Stomach (tissue), 9 donors: ENCODE measurements around the gene HIP1. TPM values are rescaled to one million over a fixed set of nuclear protein-coding genes. Genes with fewer than 3 reads are reported as not detected.

Experiments
- DNase-seq, 2 donors: peaks; one replicate each; pipeline versions ENCODE4 v3.0.0 to v3.0.0-alpha.2; 2013 to 2019
- H3K27ac ChIP-seq, 5 donors: fragments of 200-600 bp in 4 of 5; sonication (generic) in 4 of 5; one replicate each; pipeline ENCODE4 v1.5.1; 2013 to 2019; ENCODE audit warnings: mild to moderate bottlenecking in 1 of 5, moderate library complexity in 1 of 5
- H3K27me3 ChIP-seq, 3 donors: fragments of 200-600 bp; sonication (generic); one replicate each; pipeline ENCODE4 v1.5.1; 2017 to 2019; ENCODE audit warnings: mixed run types in 1 of 3
- H3K36me3 ChIP-seq, 4 donors: fragments of 200-600 bp; sonication (generic); 1 replicate in 3 of 4; 2 replicates in 1 of 4; pipeline ENCODE4 v1.5.1; 2016 to 2019
- H3K4me1 ChIP-seq, 4 donors: fragments of 200-600 bp; sonication (generic); one replicate each; pipeline ENCODE4 v1.5.1; 2016 to 2019
- H3K4me3 ChIP-seq, 4 donors: fragments of 200-600 bp; sonication (generic) in 3 of 4; one replicate each; pipeline ENCODE4 v1.5.1; 2016 to 2019; ENCODE audit warnings: mild to moderate bottlenecking in 1 of 4
- H3K9me3 ChIP-seq, 4 donors: fragments of 200-600 bp; sonication (generic); one replicate each; pipeline ENCODE4 v1.5.1; 2016 to 2019
- CTCF ChIP-seq, 7 experiments: fragments of 450-650 bp in 4 of 7; fragments of 200-600 bp in 3 of 7; sonication (generic) in 3 of 7; IDR thresholded peaks; one replicate each; pipeline ENCODE4 v1.5.1; 2016 to 2019; ENCODE audit warnings: antibody characterized with exemption in 7 of 7, control low read depth in 2 of 7, mild to moderate bottlenecking in 1 of 7
- EP300 ChIP-seq: sonication (generic); formaldehyde crosslinking; IDR thresholded peaks from one replicate; pipeline ENCODE4 v1.6.1; 2017; ENCODE audit warnings: antibody characterized with exemption
- POLR2A ChIP-seq, 4 donors: fragments of 450-650 bp; IDR thresholded peaks; one replicate each; pipeline ENCODE4 v1.6.1; 2016; ENCODE audit warnings: antibody characterized with exemption in 4 of 4, control low read depth in 2 of 4, mild to moderate bottlenecking in 1 of 4, moderate library complexity in 1 of 4
- POLR2AphosphoS5 ChIP-seq, 3 donors: sonication (generic); formaldehyde crosslinking; IDR thresholded peaks; one replicate each; pipeline ENCODE4 v1.6.1; 2016; ENCODE audit warnings: antibody characterized with exemption in 3 of 3
- WGBS, 5 donors: extraction: QIAGEN DNeasy Blood & Tissue Kit in 3 of 5; methylation state at CpG; one replicate each; pipeline versions ENCODE4 v1.1.5 to v1.1.7; 2013 to 2018; 5-methylcytosine and 5-hydroxymethylcytosine counted together
- intact Hi-C: fragments of 100-400 bp; cut with DNase I; formaldehyde crosslinking; loops from one replicate; pipeline ENCODE4 v1.15.1; 2023; ENCODE audit warnings: low total_unique reads
- polyA plus RNA-seq, 3 donors: library from polyadenylated mRNA; stranded (reverse); fragments of 200-250 nt; gene quantifications; one replicate each; pipeline ENCODE4 v1.2.3, GENCODE V29; 2013
- total RNA-seq, 5 donors: library from RNA; depleted of rRNA; stranded (reverse); fragments of >200 nt; gene quantifications; one replicate each; pipeline versions ENCODE4 v1.1.0 to v1.2.3, GENCODE V29; 2014 to 2016
- donor health status: healthy with polysubstance abuse.
- donor health status: Bipolar disorder and iron deficiency.
- donor health status: healthy.

The HIP1 gene
- total and polyA plus RNA-seq, 8 donors = 2.8 to 15.8 (median 6.8) TPM

DNA sequence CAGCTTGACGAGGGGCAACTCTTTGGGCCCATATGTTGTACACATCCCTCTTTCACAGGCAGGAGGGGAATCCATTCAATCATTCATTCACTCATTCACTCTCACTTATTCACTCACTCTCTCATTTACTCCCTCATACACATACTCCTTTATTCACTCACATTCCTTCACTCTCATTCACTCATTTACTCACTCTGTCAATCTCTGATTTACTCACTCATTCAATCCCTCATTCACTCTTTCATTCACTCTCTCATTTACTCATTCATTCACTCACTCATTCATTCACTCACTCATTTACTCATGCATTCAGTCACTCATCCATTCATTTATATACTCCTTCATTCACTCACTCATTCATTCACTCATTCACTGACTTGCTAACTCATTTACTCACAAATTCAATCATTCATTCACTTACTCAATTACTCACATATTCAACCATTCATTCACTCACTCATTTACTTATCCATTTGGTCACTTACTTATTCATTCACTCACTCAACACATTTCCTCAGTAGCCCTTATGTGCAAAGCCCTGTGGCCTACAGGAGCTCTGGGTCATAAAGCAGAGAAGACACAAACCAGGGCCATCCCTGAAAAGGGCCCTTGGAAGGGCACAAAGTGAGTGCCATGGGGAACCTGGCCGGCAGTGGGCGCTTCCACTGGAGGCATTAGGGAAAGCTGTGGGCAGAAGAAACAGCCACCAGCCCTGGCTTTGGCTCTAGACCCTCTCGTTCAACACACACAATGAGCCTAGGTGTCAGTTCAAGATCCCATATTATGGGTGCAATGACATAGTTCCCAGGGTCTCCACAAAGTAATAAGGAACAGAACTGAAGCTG, 26.0 kb downstream of the HIP1 start:
- Histone ChIP-seq H3K4me3 (no peak overlapping the region), H3K36me3 (no peaks in the 10 kb centered on the region), H3K9me3 (peaks cover 4 to 16% (median 10%) of the 10 kb centered on the region in 4 donors), H3K4me1 (peaks cover 0 to 15% (median 13%) of the 10 kb centered on the region in 4 donors), H3K27ac (peak overlapping the region in 4 of 5 donors; percentile 40 to 72 (median 50)), H3K27me3 (no peaks in the 10 kb centered on the region)
- WGBS, 5 donors = 80 to 86% (median 81%) methylated on average over 4 of the region's 4 CpGs
- DNase-seq = no peak
- intact Hi-C loops = no loop called here
- TF ChIP-seq POLR2AphosphoS5 (IDR thresholded peaks at IDR 0.05) (no peak), EP300 (no peak), POLR2A (IDR thresholded peaks at IDR 0.05) (no peak), CTCF (IDR thresholded peaks at IDR 0.05) (no peak)

GRCh38 chr7:75711656-75712514, 26.9 kb downstream of the HIP1 start:
- H3K9me3 ChIP-seq = peaks cover 4 to 16% (median 10%) of the 10 kb centered on the region in 4 donors
- peaks cover 0 to 15% (median 13%) of the 10 kb centered on the region in 4 donors for H3K4me1 ChIP-seq
- H3K4me3 ChIP-seq = no peak overlapping the region
- WGBS, 5 donors = 36 to 65% (median 60%) methylated on average over 10 of the region's 10 CpGs
- no peaks in the 10 kb centered on the region for H3K36me3 ChIP-seq
- no peaks in the 10 kb centered on the region for H3K27me3 ChIP-seq
- peak overlapping the region in 4 of 5 donors; percentile 40 to 72 (median 50) for H3K27ac ChIP-seq
- intact Hi-C loops = no loop called here
- no peak for TF ChIP-seq CTCF (IDR thresholded peaks at IDR 0.05)
- no peak for TF ChIP-seq EP300
- no peak for TF ChIP-seq POLR2A (IDR thresholded peaks at IDR 0.05)
- TF ChIP-seq POLR2AphosphoS5 (IDR thresholded peaks at IDR 0.05) = no peak
- peak in 1 of 2 donors; percentile 43 for DNase-seq

DNA sequence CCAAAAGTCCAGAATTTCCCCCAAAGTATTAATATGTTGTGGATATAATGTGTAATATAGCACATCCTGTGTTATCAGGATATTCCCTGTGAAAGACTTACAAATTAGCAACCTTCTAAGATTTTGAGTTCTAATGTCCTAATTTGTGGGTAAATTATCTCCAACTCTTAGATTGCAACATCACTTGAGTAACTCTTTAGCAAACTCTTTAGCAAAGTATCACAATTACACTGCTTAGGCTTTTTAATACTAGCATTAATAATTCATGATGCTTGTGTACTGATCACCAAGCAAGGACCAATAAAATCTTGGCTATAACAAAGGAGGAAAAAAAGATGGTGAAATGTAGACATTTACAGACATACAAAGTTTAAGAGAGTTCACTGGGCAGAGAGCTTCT, 27.7 kb downstream of the HIP1 start:
- TF ChIP-seq POLR2A (IDR thresholded peaks at IDR 0.05) = no peak
- no peak for TF ChIP-seq POLR2AphosphoS5 (IDR thresholded peaks at IDR 0.05)
- TF ChIP-seq CTCF (IDR thresholded peaks at IDR 0.05) = no peak
- TF ChIP-seq EP300 = no peak
- Histone ChIP-seq H3K36me3 (no peaks in the 10 kb centered on the region), H3K27me3 (no peaks in the 10 kb centered on the region), H3K27ac (peak overlapping the region in 2 of 5 donors; percentile 58 to 72), H3K4me1 (peaks cover 0 to 15% (median 13%) of the 10 kb centered on the region in 4 donors), H3K4me3 (no peak overlapping the region), H3K9me3 (peaks cover 4 to 16% (median 10%) of the 10 kb centered on the region in 4 donors)
- DNase-seq = no peak
- intact Hi-C loops = no loop called here

DNA sequence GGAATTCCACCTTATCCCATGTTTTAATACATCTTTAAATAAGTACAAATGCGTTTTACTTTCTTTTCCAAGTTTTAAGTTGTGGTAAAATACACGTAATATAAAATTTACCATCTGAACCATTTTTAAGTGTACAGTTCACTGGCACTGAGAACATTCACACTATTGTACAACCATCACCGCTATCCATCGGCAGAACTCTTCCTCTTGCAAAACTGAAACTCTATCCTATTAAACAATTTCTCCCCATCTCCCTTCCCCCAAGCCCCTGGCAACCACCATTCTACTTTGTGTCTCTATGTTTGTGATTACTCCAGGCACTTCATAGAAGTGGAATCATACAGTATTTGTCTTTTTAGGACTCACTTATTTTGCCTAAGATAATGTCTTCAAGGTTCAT, 33.8 kb downstream of the HIP1 start:
- intact Hi-C loops = no loop called here
- Histone ChIP-seq H3K27me3 (no peaks in the 10 kb centered on the region), H3K4me3 (no peak overlapping the region), H3K27ac (no peak overlapping the region), H3K36me3 (peaks cover 0 to 3% (median 0%) of the 10 kb centered on the region in 4 donors), H3K4me1 (no peaks in the 10 kb centered on the region), H3K9me3 (peaks cover 2 to 9% (median 4%) of the 10 kb centered on the region in 4 donors)
- TF ChIP-seq EP300 (no peak), POLR2AphosphoS5 (IDR thresholded peaks at IDR 0.05) (no peak), CTCF (IDR thresholded peaks at IDR 0.05) (no peak), POLR2A (IDR thresholded peaks at IDR 0.05) (no peak)
- no peak for DNase-seq
- 64 to 91% (median 84%) methylated on average over 4 of the region's 4 CpGs for WGBS, 5 donors
